Gastrocnemius medialis (tissue), 4 donors: ENCODE data around the gene STAT1. TPM values are rescaled to one million over a fixed set of nuclear protein-coding genes. Genes with fewer than 3 reads are reported as not detected.

Experiments
- ATAC-seq, 2 donors: fragments of 150-250 bp; one replicate each; pipeline ENCODE4 v1.9.1; 2016
- DNase-seq, 2 donors: peaks; one replicate each; pipeline ENCODE4 v3.0.0-alpha.2; 2019
- H3K27ac ChIP-seq, 4 donors: fragments of 200-600 bp; sonication (generic); 1 replicate in 1 of 4; 2 replicates in 3 of 4; pipeline ENCODE4 v1.5.1; 2016 to 2018; ENCODE audit warnings: mild to moderate bottlenecking in 2 of 4, moderate library complexity in 1 of 4
- H3K27me3 ChIP-seq, 3 donors: fragments of 200-600 bp; sonication (generic) in 2 of 3; 1 replicate in 1 of 3; 2 replicates in 2 of 3; pipeline versions ENCODE4 v1.5.1 to v1.6.0; 2016 to 2019; ENCODE audit warnings: mild to moderate bottlenecking in 1 of 3, moderate library complexity in 1 of 3
- H3K36me3 ChIP-seq, 2 donors: fragments of 200-600 bp; sonication (generic) in 1 of 2; one replicate each; pipeline ENCODE4 v1.5.1; 2017 to 2018
- H3K4me1 ChIP-seq, 2 donors: fragments of 200-600 bp; sonication (generic) in 1 of 2; one replicate each; pipeline ENCODE4 v1.5.1; 2016 to 2017; ENCODE audit warnings: mild to moderate bottlenecking in 2 of 2
- H3K4me3 ChIP-seq, 4 donors: fragments of 200-600 bp; sonication (generic) in 3 of 4; 1 replicate in 1 of 4; 2 replicates in 3 of 4; pipeline ENCODE4 v1.5.1; 2016 to 2019; ENCODE audit warnings: mild to moderate bottlenecking in 2 of 4
- H3K9me3 ChIP-seq, 3 donors: fragments of 200-600 bp; sonication (generic) in 2 of 3; 1 replicate in 1 of 3; 2 replicates in 2 of 3; pipeline ENCODE4 v1.5.1; 2016 to 2019
- CTCF ChIP-seq, 5 experiments: fragments of 450-650 bp in 3 of 5; fragments of 200-600 bp in 2 of 5; sonication (generic) in 2 of 5; IDR thresholded peaks in 4 of 5; conservative IDR thresholded peaks in 1 of 5; 1 replicate in 4 of 5; 2 replicates in 1 of 5; pipeline ENCODE4 v1.5.1; 2016 to 2019; ENCODE audit warnings: antibody characterized with exemption in 5 of 5, mild to moderate bottlenecking in 3 of 5, moderate library complexity in 3 of 5
- POLR2A ChIP-seq, 2 donors: fragments of 450-650 bp; IDR thresholded peaks; one replicate each; pipeline ENCODE4 v1.6.1; 2017; ENCODE audit warnings: antibody characterized with exemption in 2 of 2, mild to moderate bottlenecking in 2 of 2, moderate library complexity in 2 of 2
- in situ Hi-C, 4 donors: fragments of 200-750 bp; cut with MboI; loops; one replicate each; pipeline versions ENCODE4 v1.15.0 to v1.8.0; 2017; ENCODE audit warnings: low sequenced_read_pairs in 4 of 4
- intact Hi-C: fragments of 100-400 bp; cut with DNase I; formaldehyde crosslinking; loops from one replicate; pipeline ENCODE4 v1.15.1; 2023; ENCODE audit warnings: low total_unique reads
- total RNA-seq, 4 donors: library from RNA; depleted of rRNA; stranded (reverse); fragments of >200 nt; gene quantifications; one replicate each; pipeline versions ENCODE4 v1.1.0 to v1.2.3, GENCODE V29; 2016

Gene STAT1
- total RNA-seq, 4 donors from 2014 or later = 23.0 to 36.9 (median 28.6) TPM

GRCh38 chr2:191019376-191019775 is 5.4 kb upstream of the STAT1 start:
- in situ Hi-C loops (loop anchor here in 3 of 4 donors (10.0 to 25.0 kb wide), 3 partner anchors 132 to 668 kb away; partner anchors contain the start of genes NABP1 (in 2 of the 3) and GLS (in 1 of the 3)), intact Hi-C loops (loop anchor here (10.0 kb wide), 3 partner anchors 365 to 1355 kb away; partner anchors contain the start of genes ASNSD1 and NEMP2)
- Histone ChIP-seq H3K4me3 (no peak overlapping the region), H3K27ac (peak overlapping the region in 1 of 4 donors; percentile 87), H3K9me3 (no peaks in the 10 kb centered on the region), H3K27me3 (no peaks in the 10 kb centered on the region), H3K36me3 (no peaks in the 10 kb centered on the region), H3K4me1 (peaks cover 13% of the 10 kb centered on the region in 2 donors)
- ATAC-seq (no peak), DNase-seq (no peak)
- no peak for TF ChIP-seq CTCF (IDR thresholded peaks at IDR 0.05 in 4 of 5, conservative IDR thresholded peaks at IDR 0.05 in 1 of 5)

DNA sequence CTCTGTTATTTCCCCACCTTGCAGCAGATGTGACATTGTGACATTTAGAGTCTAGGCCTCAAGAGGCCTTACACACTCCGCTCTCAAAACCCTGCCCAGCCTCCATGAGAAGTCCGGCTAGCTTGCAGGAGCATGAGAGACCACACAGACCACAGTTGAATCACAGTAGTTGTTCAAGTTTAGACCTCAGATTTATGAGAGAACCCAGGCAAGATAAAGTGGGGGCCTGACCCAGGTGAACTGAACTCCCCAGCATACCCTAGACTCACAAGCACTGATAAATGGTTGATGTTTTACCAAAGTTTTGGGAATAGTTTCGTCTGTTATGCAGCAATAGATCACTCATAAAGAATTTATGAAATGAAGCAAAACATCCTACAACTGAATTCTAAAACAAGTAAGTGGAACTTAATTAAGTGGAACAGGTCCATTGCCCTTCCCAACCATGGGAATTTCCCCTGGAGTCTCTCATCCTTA is 4.7 kb upstream of the STAT1 start:
- Histone ChIP-seq H3K36me3 (no peaks in the 10 kb centered on the region), H3K27me3 (no peaks in the 10 kb centered on the region), H3K4me3 (no peak overlapping the region), H3K9me3 (no peaks in the 10 kb centered on the region), H3K4me1 (peaks cover 13% of the 10 kb centered on the region in 2 donors), H3K27ac (no peak overlapping the region)
- intact Hi-C loops = loop anchor here (10.0 kb wide), 3 partner anchors 364 to 1354 kb away; partner anchors contain the start of genes ASNSD1 and NEMP2
- TF ChIP-seq CTCF (IDR thresholded peaks at IDR 0.05 in 4 of 5, conservative IDR thresholded peaks at IDR 0.05 in 1 of 5) = no peak
- no peak for TF ChIP-seq POLR2A (IDR thresholded peaks at IDR 0.05)
- in situ Hi-C loops = loop anchor here in 3 of 4 donors (10.0 to 25.0 kb wide), 3 partner anchors 131 to 669 kb away; partner anchors contain the start of genes NABP1 (in 2 of the 3) and GLS (in 1 of the 3)
- no peak for ATAC-seq
- DNase-seq = no peak

DNA sequence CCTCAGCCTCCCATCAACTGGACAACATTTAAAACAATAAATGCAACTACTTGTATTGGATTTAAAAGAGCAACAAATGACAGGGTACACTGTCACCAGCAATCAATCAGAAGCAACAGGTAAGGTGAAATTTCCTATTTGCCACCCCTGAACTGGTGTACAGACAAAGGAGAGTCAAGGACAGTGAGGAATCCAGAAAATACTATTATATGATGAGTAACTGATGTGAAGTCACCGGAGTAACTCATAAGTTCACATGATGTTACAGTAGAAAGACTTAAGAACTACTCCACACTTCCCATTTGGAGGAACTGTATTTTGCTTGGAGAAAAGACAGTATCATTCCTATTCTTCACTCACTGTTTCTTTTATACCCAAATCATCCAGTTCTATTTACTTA is 4.1 kb upstream of the STAT1 start:
- Histone ChIP-seq H3K4me1 (peaks cover 16 to 18% of the 10 kb centered on the region in 2 donors), H3K36me3 (no peaks in the 10 kb centered on the region), H3K27me3 (no peaks in the 10 kb centered on the region), H3K27ac (no peak overlapping the region), H3K9me3 (no peaks in the 10 kb centered on the region), H3K4me3 (no peak overlapping the region)
- in situ Hi-C loops = loop anchor here in 3 of 4 donors (10.0 to 25.0 kb wide), 3 partner anchors 131 to 669 kb away; partner anchors contain the start of genes NABP1 (in 2 of the 3) and GLS (in 1 of the 3)
- intact Hi-C loops = loop anchor here (10.0 kb wide), 3 partner anchors 363 to 1353 kb away; partner anchors contain the start of genes ASNSD1 and NEMP2
- no peak for TF ChIP-seq CTCF (IDR thresholded peaks at IDR 0.05 in 4 of 5, conservative IDR thresholded peaks at IDR 0.05 in 1 of 5)
- no peak for TF ChIP-seq POLR2A (IDR thresholded peaks at IDR 0.05)
- DNase-seq (no peak), ATAC-seq (no peak)

- H3K27ac ChIP-seq = no peak overlapping the region
- peaks cover 20 to 26% of the 10 kb centered on the region in 2 donors for H3K4me1 ChIP-seq
- TF ChIP-seq CTCF (IDR thresholded peaks at IDR 0.05 in 4 of 5, conservative IDR thresholded peaks at IDR 0.05 in 1 of 5) = no peak
- TF ChIP-seq POLR2A (IDR thresholded peaks at IDR 0.05) = no peak
- H3K9me3 ChIP-seq = no peaks in the 10 kb centered on the region
- no peak for DNase-seq
- ATAC-seq = no peak
- H3K36me3 ChIP-seq = no peaks in the 10 kb centered on the region
- in situ Hi-C loops (loop anchor here in 3 of 4 donors (10.0 to 25.0 kb wide), 3 partner anchors 129 to 671 kb away; partner anchors contain the start of genes NABP1 (in 2 of the 3) and GLS (in 1 of the 3)), intact Hi-C loops (loop anchor here (10.0 kb wide), 3 partner anchors 361 to 1351 kb away; partner anchors contain the start of genes ASNSD1 and NEMP2)
- H3K4me3 ChIP-seq = no peak overlapping the region
- H3K27me3 ChIP-seq = no peaks in the 10 kb centered on the region
Measured at GRCh38 chr2:191015831-191016230, 1.9 kb upstream of the STAT1 start.
